ENCODE data around the gene UGT1A7. TPM values are rescaled to one million over a fixed set of nuclear protein-coding genes. Genes with fewer than 3 reads are reported as not detected.
"Not testable (repeated sequence)": the region's sequence is repeated elsewhere in the genome, so short reads cannot be mapped to it uniquely, and the experiment has no call there.

UGT1A7 gene
- total RNA-seq, 1 donor from 2014 or later, result not detected

DNA sequence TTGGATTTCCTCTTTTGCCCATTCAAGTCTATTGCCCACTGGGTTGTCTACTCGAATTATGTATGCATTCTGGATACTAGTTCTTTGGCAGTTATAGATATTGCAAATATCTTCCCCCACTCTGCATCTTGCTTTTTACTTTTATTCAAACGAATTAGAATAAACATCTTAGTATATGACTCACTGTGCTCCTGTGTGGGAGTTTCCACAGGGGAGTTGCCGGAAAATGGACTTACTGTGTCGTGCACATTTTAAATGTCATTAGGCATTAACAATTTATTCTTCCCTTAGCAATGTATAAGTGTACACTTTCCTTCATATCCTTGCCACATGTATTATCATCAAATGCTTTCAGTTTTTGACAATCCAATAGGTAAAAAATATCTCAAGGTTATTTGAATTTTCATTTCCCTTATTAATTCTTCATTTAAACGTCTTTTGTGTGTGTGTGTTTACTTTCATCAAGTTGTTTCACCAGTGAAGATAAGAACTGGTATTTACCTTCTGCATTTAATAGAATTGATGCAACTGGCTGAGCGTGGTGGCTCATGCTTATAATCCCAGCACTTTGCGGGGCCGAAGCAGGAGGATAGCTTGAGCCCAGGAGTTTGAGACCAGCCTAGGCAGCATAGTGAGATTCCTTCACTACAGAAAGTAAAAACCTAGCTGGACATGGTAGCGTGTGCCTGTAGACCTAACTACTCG, 26.4 kb downstream of the UGT1A7 start:
- DNase-seq (ENCODE audit: low spot score), result no peak
- Mint-ChIP-seq H3K27me3 (ENCODE audit: low read depth) (peaks cover 19% of the 10 kb centered on the region), H3K4me3 (ENCODE audit: low read depth) (no peak overlapping the region), H3K27ac (no peak overlapping the region), H3K9me3 (no peaks in the 10 kb centered on the region), H3K4me1 (ENCODE audit: low read depth) (no peaks in the 10 kb centered on the region), H3K36me3 (ENCODE audit: low read depth) (no peaks in the 10 kb centered on the region)
- intact Hi-C loops (cut with micrococcal nuclease), result no loop called here

GRCh38 chr2:233708942-233709341, 27.2 kb downstream of the UGT1A7 start:
- no peaks in the 10 kb centered on the region for H3K9me3 Mint-ChIP-seq
- H3K36me3 Mint-ChIP-seq (ENCODE audit: low read depth), result no peaks in the 10 kb centered on the region
- H3K27ac Mint-ChIP-seq, result no peak overlapping the region
- peaks cover 2% of the 10 kb centered on the region for H3K4me1 Mint-ChIP-seq (ENCODE audit: low read depth)
- H3K27me3 Mint-ChIP-seq (ENCODE audit: low read depth), result peaks cover 19% of the 10 kb centered on the region
- H3K4me3 Mint-ChIP-seq (ENCODE audit: low read depth), result no peak overlapping the region
- intact Hi-C loops (cut with micrococcal nuclease), result no loop called here
- no peak for DNase-seq (ENCODE audit: low spot score)

DNA sequence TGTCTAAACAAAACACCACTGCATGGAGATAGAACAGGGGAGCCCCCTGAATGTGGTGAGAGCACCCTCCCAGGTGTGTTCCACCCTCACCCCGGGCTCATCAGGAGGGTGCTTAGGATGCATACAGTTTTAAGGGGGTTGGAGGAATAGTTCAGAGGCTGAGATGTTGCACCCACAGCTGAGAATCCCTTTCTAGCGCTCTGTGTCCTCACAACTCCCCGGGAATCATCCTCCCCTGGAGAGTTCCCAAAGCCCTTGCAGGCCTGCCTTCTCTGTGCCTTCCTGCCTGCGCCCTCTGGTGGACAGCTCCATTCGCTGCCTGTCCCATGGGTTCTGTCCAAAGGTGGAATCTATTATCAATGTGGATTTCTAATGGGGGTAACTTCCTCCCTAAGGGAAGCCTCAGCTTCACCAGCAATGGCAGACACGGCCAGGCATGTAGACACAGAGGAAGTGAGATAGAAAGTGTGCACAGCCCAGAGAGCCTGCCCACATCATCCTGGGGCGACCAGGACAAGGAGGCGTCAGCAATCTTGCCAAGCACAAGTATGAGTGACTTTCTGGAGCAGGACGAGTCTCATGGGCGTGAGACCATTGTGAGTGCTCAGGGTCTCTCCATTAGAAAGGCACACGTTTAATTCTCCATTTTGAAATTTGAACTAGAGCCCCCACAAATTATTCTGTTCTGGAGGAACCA, 29.8 kb downstream of the UGT1A7 start:
- intact Hi-C loops (cut with micrococcal nuclease), result no loop called here
- Mint-ChIP-seq H3K27me3 (ENCODE audit: low read depth) (peaks cover 18% of the 10 kb centered on the region), H3K4me1 (ENCODE audit: low read depth) (peaks cover 5% of the 10 kb centered on the region), H3K4me3 (ENCODE audit: low read depth) (no peak overlapping the region), H3K9me3 (no peaks in the 10 kb centered on the region), H3K27ac (no peak overlapping the region), H3K36me3 (ENCODE audit: low read depth) (no peaks in the 10 kb centered on the region)
- DNase-seq (ENCODE audit: low spot score), result peak; percentile 44

DNA sequence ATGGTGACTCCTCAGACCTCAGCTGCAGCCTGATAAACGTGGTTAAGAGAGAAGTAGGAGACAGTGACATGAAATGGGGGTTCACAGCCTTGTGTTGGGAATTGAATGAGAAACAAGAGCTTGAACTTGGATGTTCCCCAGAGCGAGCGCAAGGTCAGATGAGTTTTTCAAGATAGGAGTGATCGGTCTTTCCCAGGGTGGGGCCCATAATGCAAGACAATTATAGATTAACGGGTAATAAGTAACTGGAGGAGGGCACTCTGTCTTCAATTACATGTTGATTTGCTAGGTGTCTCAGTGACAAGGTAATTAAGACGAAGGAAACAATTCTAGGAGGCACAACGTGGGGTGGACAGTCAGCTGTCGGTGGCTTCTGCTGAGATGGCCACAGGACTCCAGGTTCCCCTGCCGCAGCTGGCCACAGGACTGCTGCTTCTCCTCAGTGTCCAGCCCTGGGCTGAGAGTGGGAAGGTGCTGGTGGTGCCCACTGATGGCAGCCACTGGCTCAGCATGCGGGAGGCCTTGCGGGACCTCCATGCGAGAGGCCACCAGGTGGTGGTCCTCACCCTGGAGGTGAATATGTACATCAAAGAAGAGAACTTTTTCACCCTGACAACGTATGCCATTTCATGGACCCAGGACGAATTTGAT, 31.0 kb downstream of the UGT1A7 start, which contains the start of gene UGT1A5:
Gene UGT1A5, plus strand, starts transcription at position 297 of the 651 bp plus-strand sequence. Its CDS starts 85 bp downstream, at position 382.
- Mint-ChIP-seq H3K4me1 (ENCODE audit: low read depth) (peaks cover 5% of the 10 kb centered on the region), H3K27ac (no peak within 1 kb of the TSS), H3K4me3 (ENCODE audit: low read depth) (no peak within 1 kb of the TSS), H3K36me3 (ENCODE audit: low read depth) (no peaks in the 10 kb centered on the region), H3K9me3 (no peaks in the 10 kb centered on the region), H3K27me3 (ENCODE audit: low read depth) (peaks cover 13% of the 10 kb centered on the region)
- no peak for DNase-seq (ENCODE audit: low spot score)
- intact Hi-C loops (cut with micrococcal nuclease), result no loop called here

DNA sequence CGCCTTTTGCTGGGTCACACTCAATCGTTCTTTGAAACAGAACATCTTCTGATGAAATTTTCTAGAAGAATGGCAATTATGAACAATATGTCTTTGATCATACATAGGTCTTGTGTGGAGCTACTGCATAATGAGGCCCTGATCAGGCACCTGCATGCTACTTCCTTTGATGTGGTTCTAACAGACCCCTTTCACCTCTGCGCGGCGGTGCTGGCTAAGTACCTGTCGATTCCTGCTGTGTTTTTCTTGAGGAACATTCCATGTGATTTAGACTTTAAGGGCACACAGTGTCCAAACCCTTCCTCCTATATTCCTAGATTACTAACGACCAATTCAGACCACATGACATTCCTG, 31.5 kb downstream of the UGT1A7 start:
- no peak overlapping the region for H3K27ac Mint-ChIP-seq
- H3K4me3 Mint-ChIP-seq (ENCODE audit: low read depth), result no peak overlapping the region
- H3K4me1 Mint-ChIP-seq (ENCODE audit: low read depth), result peaks cover 5% of the 10 kb centered on the region
- intact Hi-C loops (cut with micrococcal nuclease), result no loop called here
- H3K9me3 Mint-ChIP-seq, result no peaks in the 10 kb centered on the region
- no peak for DNase-seq (ENCODE audit: low spot score)
- H3K27me3 Mint-ChIP-seq (ENCODE audit: low read depth), result peaks cover 15% of the 10 kb centered on the region
- H3K36me3 Mint-ChIP-seq (ENCODE audit: low read depth), result no peaks in the 10 kb centered on the region

- peaks cover 14% of the 10 kb centered on the region for H3K27me3 Mint-ChIP-seq (ENCODE audit: low read depth)
- no peak for DNase-seq (ENCODE audit: low spot score)
- no peak overlapping the region for H3K27ac Mint-ChIP-seq
- peaks cover 5% of the 10 kb centered on the region for H3K4me1 Mint-ChIP-seq (ENCODE audit: low read depth)
- intact Hi-C loops (cut with micrococcal nuclease), result no loop called here
- H3K9me3 Mint-ChIP-seq, result no peaks in the 10 kb centered on the region
- no peaks in the 10 kb centered on the region for H3K36me3 Mint-ChIP-seq (ENCODE audit: low read depth)
- H3K4me3 Mint-ChIP-seq (ENCODE audit: low read depth), result no peak overlapping the region
Measured at GRCh38 chr2:233714121-233714520, 32.4 kb downstream of the UGT1A7 start.

GRCh38 chr2:233718552-233718951, 36.9 kb downstream of the UGT1A7 start, which contains the start of gene UGT1A4:
Gene UGT1A4 (plus strand): TSS chr2:233718736. CDS start chr2:233718821, 85 bp downstream.
- peaks cover 14% of the 10 kb centered on the region for H3K27me3 Mint-ChIP-seq (ENCODE audit: low read depth)
- no peak for DNase-seq (ENCODE audit: low spot score)
- H3K36me3 Mint-ChIP-seq (ENCODE audit: low read depth), result no peaks in the 10 kb centered on the region
- intact Hi-C loops (cut with micrococcal nuclease), result no loop called here
- peaks cover 5% of the 10 kb centered on the region for H3K4me1 Mint-ChIP-seq (ENCODE audit: low read depth)
- no peak within 1 kb of the TSS for H3K4me3 Mint-ChIP-seq (ENCODE audit: low read depth)
- H3K9me3 Mint-ChIP-seq, result no peaks in the 10 kb centered on the region
- H3K27ac Mint-ChIP-seq, result no peak within 1 kb of the TSS

GRCh38 chr2:233728723-233729301, 47.1 kb downstream of the UGT1A7 start, which contains the start of gene UGT1A3:
Gene UGT1A3 (plus strand): TSS chr2:233729042. CDS start chr2:233729127, 85 bp downstream.
- DNase-seq (ENCODE audit: low spot score), result no peak
- H3K36me3 Mint-ChIP-seq (ENCODE audit: low read depth), result no peaks in the 10 kb centered on the region
- H3K4me1 Mint-ChIP-seq (ENCODE audit: low read depth), result no peaks in the 10 kb centered on the region
- no peak within 1 kb of the TSS for H3K27ac Mint-ChIP-seq
- H3K27me3 Mint-ChIP-seq (ENCODE audit: low read depth), result peaks cover 9% of the 10 kb centered on the region
- H3K4me3 Mint-ChIP-seq (ENCODE audit: low read depth), result no peak within 1 kb of the TSS
- intact Hi-C loops (cut with micrococcal nuclease), result no loop called here
- H3K9me3 Mint-ChIP-seq, result no peaks in the 10 kb centered on the region

GRCh38 chr2:233736868-233737653, 55.4 kb downstream of the UGT1A7 start:
- DNase-seq (ENCODE audit: low spot score); H3K9me3 Mint-ChIP-seq; H3K4me3 Mint-ChIP-seq (ENCODE audit: low read depth); H3K4me1 Mint-ChIP-seq (ENCODE audit: low read depth); intact Hi-C loops (cut with micrococcal nuclease); H3K27ac Mint-ChIP-seq; H3K36me3 Mint-ChIP-seq (ENCODE audit: low read depth): not testable (repeated sequence)
- peaks cover 21% of the 10 kb centered on the region for H3K27me3 Mint-ChIP-seq (ENCODE audit: low read depth)

- Mint-ChIP-seq H3K27me3 (ENCODE audit: low read depth) (peaks cover 11% of the 10 kb centered on the region), H3K36me3 (ENCODE audit: low read depth) (no peaks in the 10 kb centered on the region), H3K4me3 (ENCODE audit: low read depth) (no peak overlapping the region), H3K27ac (no peak overlapping the region), H3K4me1 (ENCODE audit: low read depth) (no peaks in the 10 kb centered on the region), H3K9me3 (no peaks in the 10 kb centered on the region)
- intact Hi-C loops (cut with micrococcal nuclease), result no loop called here
- DNase-seq (ENCODE audit: low spot score), result no peak
Measured at GRCh38 chr2:233740870-233741269, 59.2 kb downstream of the UGT1A7 start.

- Mint-ChIP-seq H3K27ac (no peak overlapping the region), H3K4me3 (ENCODE audit: low read depth) (no peak overlapping the region), H3K36me3 (ENCODE audit: low read depth) (no peaks in the 10 kb centered on the region), H3K9me3 (no peaks in the 10 kb centered on the region), H3K27me3 (ENCODE audit: low read depth) (peaks cover 6% of the 10 kb centered on the region), H3K4me1 (ENCODE audit: low read depth) (no peaks in the 10 kb centered on the region)
- no peak for DNase-seq (ENCODE audit: low spot score)
- intact Hi-C loops (cut with micrococcal nuclease), result no loop called here
Measured at GRCh38 chr2:233743464-233744259, 62.0 kb downstream of the UGT1A7 start.

Data from activated T-helper 2 cell treated with anti-CD3 and anti-CD28 coated beads, Interferon-gamma antibody, Interleukin-2, Interleukin-4, amounts not matched to agents 10 μg/mL and 5 μg/mL and 100 μg/mL, durations not matched to agents 14 hours and 24 hours and 36 hours (primary cell).